Testis (tissue), 3 donors: Measurements from ENCODE around the gene TGFB3. TPM values are rescaled to one million over a fixed set of nuclear protein-coding genes. Genes with fewer than 3 reads are reported as not detected.

Experiments
- DNase-seq: peaks from one replicate; pipeline ENCODE4 v3.0.0-alpha.2; 2019
- H3K27ac ChIP-seq, 2 donors: fragments of 200-600 bp; sonication (generic); one replicate each; pipeline ENCODE4 v1.5.1; 2019
- H3K27me3 ChIP-seq: fragments of 200-600 bp; sonication (generic); one replicate; pipeline ENCODE4 v1.5.1; 2019
- H3K36me3 ChIP-seq: fragments of 200-600 bp; sonication (generic); one replicate; pipeline ENCODE4 v1.5.1; 2017; ENCODE audit warnings: low read depth; ENCODE audit errors: missing control alignments
- H3K4me1 ChIP-seq: fragments of 200-600 bp; sonication (generic); one replicate; pipeline ENCODE4 v1.5.1; 2019
- H3K4me3 ChIP-seq, 2 donors: fragments of 200-600 bp; sonication (generic); one replicate each; pipeline ENCODE4 v1.5.1; 2017 to 2019
- H3K9me3 ChIP-seq: fragments of 200-600 bp; sonication (generic); one replicate; pipeline ENCODE4 v1.5.1; 2017
- CTCF ChIP-seq, 3 experiments: fragments of 450-650 bp in 2 of 3; fragments of 200-600 bp in 1 of 3; sonication (generic) in 1 of 3; IDR thresholded peaks; one replicate each; pipeline ENCODE4 v1.5.1; 2016 to 2019; ENCODE audit warnings: antibody characterized with exemption in 3 of 3, mild to moderate bottlenecking in 2 of 3, moderate library complexity in 1 of 3
- POLR2A ChIP-seq: fragments of 450-650 bp; IDR thresholded peaks from one replicate; pipeline ENCODE4 v1.6.1; 2017; ENCODE audit warnings: antibody characterized with exemption, mild to moderate bottlenecking, moderate library complexity
- WGBS, 2 donors: methylation state at CpG; one replicate each; pipeline ENCODE4 v1.1.5; 2018; 5-methylcytosine and 5-hydroxymethylcytosine counted together
- intact Hi-C: fragments of 100-400 bp; cut with DNase I; formaldehyde crosslinking; loops from one replicate; pipeline ENCODE4 v1.15.1; 2023; ENCODE audit warnings: low total_unique reads
- polyA plus RNA-seq: library from polyadenylated mRNA; stranded (reverse); fragments of 350-450 nt; fragmentation: Illumina TruSeq; extraction: RNeasy Lipid Tissue Mini Kit (QIAGEN cat#74804); gene quantifications from one replicate; pipeline ENCODE4 v1.2.3, GENCODE V29; 2014; ENCODE audit warnings: low read depth, low replicate concordance; ENCODE audit not compliant: insufficient read depth
- total RNA-seq, 2 donors: library from RNA; depleted of rRNA; stranded (reverse); fragments of >200 nt; gene quantifications; one replicate each; pipeline ENCODE4 v1.2.3, GENCODE V29; 2016

The TGFB3 gene
- total and polyA plus RNA-seq, 3 donors from 2014 or later: 9.4 to 18.0 (median 15.2) TPM

GRCh38 chr14:75917322-75917945 lies 64.4 kb downstream of the TGFB3 start:
- Histone ChIP-seq H3K27me3 (no peaks in the 10 kb centered on the region), H3K36me3 (no peaks in the 10 kb centered on the region), H3K27ac (no peak overlapping the region), H3K4me1 (no peaks in the 10 kb centered on the region), H3K9me3 (no peaks in the 10 kb centered on the region), H3K4me3 (no peak overlapping the region)
- DNase-seq: no peak
- TF ChIP-seq POLR2A (no peak), CTCF (IDR thresholded peaks at IDR 0.05) (no peak)
- WGBS, 2 donors: 83 to 90% methylated on average over 10 of the region's 10 CpGs
- intact Hi-C loops: no loop called here

DNA sequence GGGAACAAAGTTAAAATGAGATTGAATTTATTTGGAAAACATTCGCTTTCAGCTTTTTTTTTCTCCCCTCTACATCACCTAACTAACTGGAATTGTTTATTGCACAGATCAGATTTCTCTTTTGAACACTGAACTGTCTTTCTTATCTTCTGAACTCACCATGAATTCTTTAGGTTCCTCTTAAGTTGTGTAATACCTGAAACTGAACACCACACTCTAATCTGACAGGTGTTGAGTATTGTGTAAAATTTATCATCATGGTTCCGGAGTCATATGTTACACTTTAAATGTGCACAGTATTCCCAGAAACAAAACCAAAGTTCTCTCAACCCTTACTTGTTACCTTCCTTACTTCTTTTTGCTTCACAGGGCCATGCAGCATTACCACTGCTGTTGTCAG lies 66.8 kb downstream of the TGFB3 start:
- H3K9me3 ChIP-seq: no peaks in the 10 kb centered on the region
- no peak for DNase-seq
- no peaks in the 10 kb centered on the region for H3K4me1 ChIP-seq
- H3K4me3 ChIP-seq: no peak overlapping the region
- no peak overlapping the region for H3K27ac ChIP-seq
- H3K36me3 ChIP-seq: no peaks in the 10 kb centered on the region
- intact Hi-C loops: no loop called here
- 86 to 92% methylated on average over 2 of the region's 2 CpGs for WGBS, 2 donors
- H3K27me3 ChIP-seq: no peaks in the 10 kb centered on the region
- TF ChIP-seq CTCF (IDR thresholded peaks at IDR 0.05) (no peak), POLR2A (no peak)

- 88 to 97% methylated on average over 2 of the region's 2 CpGs for WGBS, 2 donors
- H3K27ac ChIP-seq: no peak overlapping the region
- intact Hi-C loops: no loop called here
Measured at GRCh38 chr14:75913183-75913582, 68.6 kb downstream of the TGFB3 start.

GRCh38 chr14:75911883-75912282 lies 69.9 kb downstream of the TGFB3 start:
- TF ChIP-seq CTCF (IDR thresholded peaks at IDR 0.05) (no peak), POLR2A (no peak)
- intact Hi-C loops: no loop called here
- H3K4me3 ChIP-seq: no peak overlapping the region
- no peak for DNase-seq
- no peaks in the 10 kb centered on the region for H3K4me1 ChIP-seq
- H3K36me3 ChIP-seq: no peaks in the 10 kb centered on the region
- H3K27me3 ChIP-seq: no peaks in the 10 kb centered on the region
- no peaks in the 10 kb centered on the region for H3K9me3 ChIP-seq
- H3K27ac ChIP-seq: no peak overlapping the region
- WGBS, 2 donors: 82 to 87% methylated on average over 7 of the region's 7 CpGs

More at GRCh38 chr14:75913183-75913582, 68.6 kb downstream of the TGFB3 start:
- Histone ChIP-seq H3K4me3 (no peak overlapping the region), H3K9me3 (no peaks in the 10 kb centered on the region), H3K27me3 (no peaks in the 10 kb centered on the region), H3K4me1 (no peaks in the 10 kb centered on the region), H3K36me3 (no peaks in the 10 kb centered on the region)
- no peak for TF ChIP-seq CTCF (IDR thresholded peaks at IDR 0.05)
- TF ChIP-seq POLR2A: no peak
- DNase-seq: no peak

GRCh38 chr14:75910048-75910447 lies 71.7 kb downstream of the TGFB3 start:
- H3K36me3 ChIP-seq: no peaks in the 10 kb centered on the region
- peaks cover 12% of the 10 kb centered on the region for H3K4me1 ChIP-seq
- TF ChIP-seq POLR2A (no peak), CTCF (IDR thresholded peaks at IDR 0.05) (no peak)
- DNase-seq: no peak
- H3K4me3 ChIP-seq: no peak overlapping the region
- WGBS, 2 donors: 72 to 79% methylated on average over 2 of the region's 2 CpGs
- no peak overlapping the region for H3K27ac ChIP-seq
- intact Hi-C loops: no loop called here
- no peaks in the 10 kb centered on the region for H3K9me3 ChIP-seq
- no peaks in the 10 kb centered on the region for H3K27me3 ChIP-seq
